ENCODE data around the gene COA8. TPM values are rescaled to one million over a fixed set of nuclear protein-coding genes. Genes with fewer than 3 reads are reported as not detected.

Gene COA8
- polyA plus RNA-seq, 3 donors: 13.2 to 58.1 (median 52.3) TPM

DNA sequence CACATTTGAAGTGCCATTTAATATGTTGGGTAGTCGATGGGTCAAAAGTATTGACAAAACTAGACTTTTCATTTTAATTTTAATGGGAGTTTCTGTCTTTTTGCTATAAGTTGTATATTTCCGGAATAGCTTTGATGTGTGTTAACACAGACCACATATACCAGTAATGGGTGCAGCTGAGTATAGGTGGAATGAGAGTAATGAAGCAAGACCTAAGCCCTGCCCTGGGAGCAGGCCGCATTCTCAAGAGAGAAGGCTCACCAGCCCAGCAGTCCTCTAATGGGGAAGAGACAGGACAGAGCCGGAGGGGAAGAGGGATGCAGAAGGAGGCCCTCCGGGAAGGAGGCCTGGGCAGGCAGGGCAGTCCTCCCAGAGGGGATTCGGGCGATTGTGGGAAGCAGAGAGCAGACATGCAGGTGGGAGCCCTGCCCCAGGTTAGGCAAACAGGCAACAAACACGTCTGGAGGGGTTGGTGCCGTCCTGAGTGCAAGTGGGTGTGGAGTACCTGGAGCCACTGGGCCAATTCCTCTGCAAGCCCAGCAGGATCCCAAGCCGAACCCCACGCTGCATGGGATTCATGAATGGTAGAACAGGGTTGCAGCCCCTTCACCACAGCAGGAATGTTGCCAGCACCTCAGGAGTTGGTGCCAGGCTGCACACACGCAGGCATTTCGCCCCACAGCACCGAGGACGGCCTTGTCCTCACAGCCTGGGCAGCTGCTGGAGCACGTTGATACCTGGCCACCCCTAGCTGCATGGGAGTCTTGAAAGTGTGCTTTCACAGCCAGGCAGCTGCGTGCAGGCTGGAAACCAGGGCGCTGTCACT is 48.0 kb upstream of the COA8 start:
- H3K9me3 ChIP-seq (replicated peaks in 1 of 2; ENCODE audit: control insufficient read depth in 1 of 2, insufficient read depth in 1 of 2, low read length in 2 of 2): no peaks in the 10 kb centered on the region
- Mint-ChIP-seq H3K9me3 (peaks cover 0 to 3% (median 0%) of the 10 kb centered on the region in 7 donors), H3K27ac (no peak overlapping the region), H3K4me3 (no peak overlapping the region), H3K36me3 (peaks cover 16 to 29% of the 10 kb centered on the region in 2 donors), H3K27me3 (ENCODE audit: low read depth in 3 of 3) (peaks cover 8 to 10% (median 9%) of the 10 kb centered on the region in 3 donors), H3K4me1 (peaks cover 8% of the 10 kb centered on the region)
- H3K27ac ChIP-seq (ENCODE audit: low read depth in 1 of 2, low read length in 2 of 2): no peak overlapping the region
- 96% methylated on average over 16 of the region's 18 CpGs for WGBS (ENCODE audit: insufficient coverage)
- no peak overlapping the region for H3K9ac ChIP-seq (ENCODE audit: insufficient read depth, low read length, poor library complexity, severe bottlenecking)
- H3K36me3 ChIP-seq (replicated peaks in 1 of 2; ENCODE audit: control insufficient read depth in 1 of 2, insufficient read depth in 2 of 2, low read length in 2 of 2): peaks cover 15 to 21% of the 10 kb centered on the region in 2 donors
- H3K79me2 ChIP-seq (ENCODE audit: insufficient read depth, low read length): no peaks in the 10 kb centered on the region
- no peak overlapping the region for H3K4me3 ChIP-seq (replicated peaks in 1 of 3; ENCODE audit: low read depth in 2 of 3, low read length in 3 of 3)
- DNase-seq: no peak
- H2AFZ ChIP-seq (ENCODE audit: insufficient read depth, low read depth, low read length, poor library complexity, severe bottlenecking): no peak overlapping the region
- H3K4me1 ChIP-seq (ENCODE audit: control insufficient read depth in 1 of 2, insufficient read depth in 2 of 2, low read length in 2 of 2): peaks cover 7 to 9% of the 10 kb centered on the region in 2 donors
- peaks cover 46% of the 10 kb centered on the region for H4K20me1 ChIP-seq (ENCODE audit: insufficient read depth, low read length)
- no peak overlapping the region for H3K4me2 ChIP-seq (replicated peaks; ENCODE audit: extremely low read depth, low read length, poor library complexity, severe bottlenecking)
- intact Hi-C loops (cut with micrococcal nuclease): no loop called here
- peaks cover 0 to 4% of the 10 kb centered on the region in 2 donors for H3K27me3 ChIP-seq (ENCODE audit: control insufficient read depth in 2 of 2, insufficient read depth in 2 of 2, low read length in 2 of 2)
- TF ChIP-seq, protein P1, sequence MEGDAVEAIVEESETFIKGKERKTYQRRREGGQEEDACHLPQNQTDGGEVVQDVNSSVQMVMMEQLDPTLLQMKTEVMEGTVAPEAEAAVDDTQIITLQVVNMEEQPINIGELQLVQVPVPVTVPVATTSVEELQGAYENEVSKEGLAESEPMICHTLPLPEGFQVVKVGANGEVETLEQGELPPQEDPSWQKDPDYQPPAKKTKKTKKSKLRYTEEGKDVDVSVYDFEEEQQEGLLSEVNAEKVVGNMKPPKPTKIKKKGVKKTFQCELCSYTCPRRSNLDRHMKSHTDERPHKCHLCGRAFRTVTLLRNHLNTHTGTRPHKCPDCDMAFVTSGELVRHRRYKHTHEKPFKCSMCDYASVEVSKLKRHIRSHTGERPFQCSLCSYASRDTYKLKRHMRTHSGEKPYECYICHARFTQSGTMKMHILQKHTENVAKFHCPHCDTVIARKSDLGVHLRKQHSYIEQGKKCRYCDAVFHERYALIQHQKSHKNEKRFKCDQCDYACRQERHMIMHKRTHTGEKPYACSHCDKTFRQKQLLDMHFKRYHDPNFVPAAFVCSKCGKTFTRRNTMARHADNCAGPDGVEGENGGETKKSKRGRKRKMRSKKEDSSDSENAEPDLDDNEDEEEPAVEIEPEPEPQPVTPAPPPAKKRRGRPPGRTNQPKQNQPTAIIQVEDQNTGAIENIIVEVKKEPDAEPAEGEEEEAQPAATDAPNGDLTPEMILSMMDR (IDR thresholded peaks at IDR 0.05): no peak

DNA sequence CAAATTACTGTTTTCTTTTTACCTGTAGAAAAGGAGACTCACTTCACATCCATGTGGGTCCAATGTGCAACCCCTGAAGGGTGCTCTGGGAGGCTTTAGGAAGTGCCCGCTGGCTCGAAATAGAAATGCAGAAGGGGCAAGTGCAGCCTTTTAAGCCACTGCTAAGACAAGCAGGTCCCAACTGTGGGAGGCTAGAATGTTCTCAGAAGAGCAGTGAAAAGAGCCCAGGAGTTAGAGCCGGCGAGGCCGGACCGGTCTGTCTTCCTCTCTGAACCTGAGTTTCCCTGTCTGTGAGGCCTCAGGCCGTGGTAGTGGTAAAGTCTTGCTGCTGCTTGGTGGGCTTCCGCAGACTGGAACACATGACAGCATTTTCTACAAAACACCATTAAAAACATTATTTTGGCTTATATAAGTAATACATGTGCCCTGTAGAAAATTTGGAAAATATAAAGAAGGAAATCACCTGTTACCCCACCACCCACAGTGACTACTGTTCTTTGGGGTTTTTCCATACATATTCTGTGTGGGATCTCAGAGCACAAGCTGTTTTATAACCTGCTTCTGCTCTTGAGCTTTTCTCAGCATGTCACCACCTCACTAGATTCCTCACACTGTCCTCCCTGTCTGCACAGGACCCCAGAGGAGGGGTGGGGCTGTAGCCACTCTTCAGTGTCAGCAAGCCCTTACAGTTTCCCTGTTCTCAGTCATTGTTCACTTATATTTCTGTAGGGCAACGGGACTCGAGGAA is 46.2 kb upstream of the COA8 start:
- WGBS (ENCODE audit: insufficient coverage): 66% methylated on average over 4 of the region's 10 CpGs
- H3K9ac ChIP-seq (ENCODE audit: insufficient read depth, low read length, poor library complexity, severe bottlenecking): no peak overlapping the region
- peaks cover 0 to 3% of the 10 kb centered on the region in 2 donors for H3K36me3 ChIP-seq (replicated peaks in 1 of 2; ENCODE audit: control insufficient read depth in 1 of 2, insufficient read depth in 2 of 2, low read length in 2 of 2)
- no peak overlapping the region for H3K27ac Mint-ChIP-seq
- H3K4me3 ChIP-seq (replicated peaks in 1 of 3; ENCODE audit: low read depth in 2 of 3, low read length in 3 of 3): no peak overlapping the region
- H3K9me3 Mint-ChIP-seq: peaks cover 0 to 3% (median 0%) of the 10 kb centered on the region in 7 donors
- peaks cover 14 to 23% of the 10 kb centered on the region in 2 donors for H3K4me1 ChIP-seq (ENCODE audit: control insufficient read depth in 1 of 2, insufficient read depth in 2 of 2, low read length in 2 of 2)
- peaks cover 4 to 12% of the 10 kb centered on the region in 2 donors for H3K36me3 Mint-ChIP-seq
- H3K4me3 Mint-ChIP-seq: no peak overlapping the region
- H3K27ac ChIP-seq (ENCODE audit: low read depth in 1 of 2, low read length in 2 of 2): no peak overlapping the region
- H3K4me2 ChIP-seq (replicated peaks; ENCODE audit: extremely low read depth, low read length, poor library complexity, severe bottlenecking): no peak overlapping the region
- H3K27me3 Mint-ChIP-seq (ENCODE audit: low read depth in 3 of 3): peaks cover 17 to 25% (median 18%) of the 10 kb centered on the region in 3 donors
- peaks cover 46% of the 10 kb centered on the region for H4K20me1 ChIP-seq (ENCODE audit: insufficient read depth, low read length)
- H3K4me1 Mint-ChIP-seq: peaks cover 8% of the 10 kb centered on the region
- no peaks in the 10 kb centered on the region for H3K79me2 ChIP-seq (ENCODE audit: insufficient read depth, low read length)
- no peaks in the 10 kb centered on the region for H3K9me3 ChIP-seq (replicated peaks in 1 of 2; ENCODE audit: control insufficient read depth in 1 of 2, insufficient read depth in 1 of 2, low read length in 2 of 2)
- TF ChIP-seq, protein P1 (IDR thresholded peaks at IDR 0.05): no peak
- peaks cover 2 to 15% of the 10 kb centered on the region in 2 donors for H3K27me3 ChIP-seq (ENCODE audit: control insufficient read depth in 2 of 2, insufficient read depth in 2 of 2, low read length in 2 of 2)
- no peak overlapping the region for H2AFZ ChIP-seq (ENCODE audit: insufficient read depth, low read depth, low read length, poor library complexity, severe bottlenecking)
- no peak for DNase-seq
- intact Hi-C loops (cut with micrococcal nuclease): no loop called here
